Stimulated activated naive CD8-positive, alpha-beta T cell treated with anti-CD3 and anti-CD28 coated beads, Interleukin-15, amount 100 ng/mL, for 72 hours (primary cell): ENCODE data around the gene ANTKMT.
"Not testable (repeated sequence)": the region's sequence is repeated elsewhere in the genome, so short reads cannot be mapped to it uniquely, and the experiment has no call there.

Source experiments
- ATAC-seq: fragments of 150-1000 bp; cut with Tn5 transposase; 2 replicates; pipeline ENCODE4 v1.10.0; 2021; ENCODE audit warnings: mild to moderate bottlenecking, moderate library complexity
- DNase-seq, 2 donors: peaks; one replicate each; pipeline ENCODE4 v3.0.0; 2021 to 2022
- H3K27ac Mint-ChIP-seq, 2 donors: one replicate each; pipeline ENCODE4 v1.8.0; 2022; ENCODE audit warnings: mild to moderate bottlenecking in 2 of 2, mixed read lengths in 2 of 2, moderate library complexity in 2 of 2
- H3K27me3 Mint-ChIP-seq: one replicate; pipeline ENCODE4 v1.8.0; 2022; ENCODE audit warnings: mixed read lengths
- H3K4me1 Mint-ChIP-seq: one replicate; pipeline ENCODE4 v1.8.0; 2022; ENCODE audit warnings: mild to moderate bottlenecking, mixed read lengths
- H3K4me3 Mint-ChIP-seq, 2 donors: one replicate each; pipeline ENCODE4 v1.8.0; 2022; ENCODE audit warnings: mild to moderate bottlenecking in 2 of 2, mixed read lengths in 2 of 2, moderate library complexity in 1 of 2
- H3K9me3 Mint-ChIP-seq, 2 donors: one replicate each; pipeline ENCODE4 v1.8.0; 2022; ENCODE audit warnings: mixed read lengths in 2 of 2

Gene ANTKMT

GRCh38 chr16:733382-734207, 12.6 kb downstream of the ANTKMT start:
- Mint-ChIP-seq H3K27ac (peak overlapping the region in 1 of 2 donors; percentile 27), H3K4me3 (no peak overlapping the region), H3K4me1 (peaks cover 31% of the 10 kb centered on the region), H3K9me3 (no peaks in the 10 kb centered on the region), H3K27me3 (no peaks in the 10 kb centered on the region)
- no peak for DNase-seq
- ATAC-seq: no peak

DNA sequence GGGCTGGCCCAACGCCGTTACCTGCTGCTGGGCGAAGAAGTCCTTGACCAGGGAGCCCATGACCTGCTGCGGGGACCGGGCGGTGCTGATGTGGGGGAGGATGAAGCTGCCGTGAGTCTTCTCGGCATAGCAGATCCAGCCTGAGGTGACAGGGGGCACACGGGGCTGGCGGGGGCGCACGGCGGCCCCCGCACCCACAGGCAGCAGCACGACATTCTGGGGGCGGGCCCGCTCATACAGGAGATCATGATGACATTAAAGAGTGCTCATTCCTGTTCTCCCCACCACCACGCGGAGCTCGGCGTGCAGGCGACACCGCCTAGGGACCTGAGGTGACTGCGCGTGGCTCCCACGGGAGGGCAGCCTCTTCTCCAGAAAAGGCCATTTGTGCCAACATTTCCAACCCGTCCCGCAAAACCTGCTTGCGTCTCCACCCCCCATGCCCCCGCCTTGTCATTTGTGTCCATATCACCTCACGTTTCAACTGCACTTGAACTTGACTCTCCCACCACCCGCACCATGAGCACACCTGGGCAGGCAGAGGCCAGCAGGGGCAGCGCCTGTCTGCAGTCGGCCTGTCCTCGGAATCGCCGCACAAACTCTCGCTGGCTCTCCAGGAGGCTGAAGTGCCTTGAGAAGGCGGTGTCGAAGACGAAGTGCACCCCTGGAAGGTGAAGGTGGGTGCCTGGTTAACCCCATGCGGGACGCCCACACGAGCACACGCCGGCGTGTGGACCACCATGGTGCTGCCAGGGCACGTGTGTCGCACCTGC, 13.4 kb downstream of the ANTKMT start:
- ATAC-seq (no peak), DNase-seq (no peak)
- H3K9me3 Mint-ChIP-seq: no peaks in the 10 kb centered on the region
- no peak overlapping the region for H3K27ac Mint-ChIP-seq
- H3K4me3 Mint-ChIP-seq: no peak overlapping the region
- H3K27me3 Mint-ChIP-seq: no peaks in the 10 kb centered on the region
- peaks cover 34% of the 10 kb centered on the region for H3K4me1 Mint-ChIP-seq

GRCh38 chr16:734981-735881, 14.3 kb downstream of the ANTKMT start:
- Mint-ChIP-seq H3K9me3 (no peaks in the 10 kb centered on the region), H3K27me3 (no peaks in the 10 kb centered on the region), H3K4me3 (peak overlapping the region in 1 of 2 donors; percentile 11), H3K4me1 (peaks cover 42% of the 10 kb centered on the region), H3K27ac (no peak overlapping the region)
- ATAC-seq (no peak), DNase-seq (no peak)

GRCh38 chr16:735982-736453, 15.1 kb downstream of the ANTKMT start:
- Mint-ChIP-seq H3K4me1 (peaks cover 43% of the 10 kb centered on the region), H3K9me3 (no peaks in the 10 kb centered on the region), H3K27me3 (no peaks in the 10 kb centered on the region), H3K27ac (peak overlapping the region; percentile 38 to 59), H3K4me3 (peak overlapping the region; percentile 7 to 55)
- ATAC-seq (peak; percentile 80), DNase-seq (peak; percentile 46 to 71)

DNA sequence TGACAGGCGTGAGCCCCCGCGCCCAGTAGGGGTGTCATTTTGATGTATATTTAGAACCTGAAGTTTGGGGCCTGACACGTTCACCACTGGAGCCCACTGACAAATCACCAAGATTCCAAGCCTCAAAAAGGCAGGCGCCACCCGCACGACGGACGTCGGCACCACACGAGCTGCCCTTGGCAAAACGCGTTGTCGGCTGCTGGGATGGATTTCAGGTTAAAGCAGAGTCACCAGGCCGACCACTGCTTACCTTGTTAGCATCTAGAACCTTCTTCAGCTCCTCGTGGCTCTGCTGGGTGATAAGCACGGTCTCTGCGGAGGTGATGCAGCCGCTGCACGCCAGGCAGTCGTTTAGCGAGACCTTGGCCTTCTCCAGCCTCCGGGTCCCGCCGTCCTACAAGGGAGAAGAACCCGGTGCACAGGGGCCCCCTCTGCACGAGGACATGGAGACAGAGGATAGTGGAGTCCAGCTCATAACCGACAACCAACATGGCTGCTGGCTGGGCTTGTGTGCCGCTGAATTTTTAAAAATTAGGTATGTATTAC, 16.1 kb downstream of the ANTKMT start:
- Mint-ChIP-seq H3K4me3 (no peak overlapping the region), H3K4me1 (peaks cover 43% of the 10 kb centered on the region), H3K27me3 (no peaks in the 10 kb centered on the region), H3K27ac (no peak overlapping the region), H3K9me3 (no peaks in the 10 kb centered on the region)
- ATAC-seq (no peak), DNase-seq (no peak)

DNA sequence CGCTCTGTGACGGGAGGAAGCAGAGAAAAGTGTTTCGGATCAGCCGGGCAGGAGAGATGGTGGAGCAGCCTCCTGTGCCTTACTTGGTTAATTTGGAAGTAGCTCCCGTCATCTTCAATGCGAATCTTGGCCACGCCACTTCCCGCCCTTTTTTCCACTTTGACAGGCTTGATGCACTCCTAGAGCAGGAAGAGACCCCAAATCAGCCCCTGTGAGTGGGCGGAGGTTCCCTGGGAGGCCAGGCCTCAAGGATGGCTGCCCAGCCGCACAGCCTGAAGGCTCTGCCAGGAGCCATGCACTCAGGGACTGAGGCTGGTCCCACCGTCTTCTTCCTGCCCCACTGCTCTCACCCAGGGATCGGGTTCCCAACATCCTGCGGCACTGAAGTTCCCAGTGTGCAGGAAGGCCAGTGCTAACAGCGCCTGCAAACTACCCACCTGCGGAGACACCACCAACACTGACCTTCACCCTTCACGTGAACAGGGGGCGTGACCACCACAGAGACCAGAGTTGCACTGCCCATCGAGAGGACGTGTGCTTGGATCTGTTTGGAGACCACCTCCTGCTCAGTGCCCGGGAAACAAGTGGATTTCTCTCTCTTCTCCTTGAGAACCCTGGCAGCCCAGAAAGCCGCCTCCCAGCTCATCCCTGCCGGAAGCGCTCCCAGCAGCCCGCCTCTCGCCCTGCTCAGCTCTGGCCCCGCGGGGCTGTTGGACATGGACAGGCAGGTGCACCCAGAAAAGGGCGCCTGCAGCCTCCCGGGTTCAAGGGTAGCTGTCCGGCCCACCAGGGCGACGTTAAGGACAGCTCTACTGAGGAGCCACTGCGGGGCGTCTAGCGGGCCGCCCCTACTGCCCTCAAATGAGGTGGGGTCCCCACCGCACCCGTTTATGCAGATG, 18.9 kb downstream of the ANTKMT start:
- H3K4me3 Mint-ChIP-seq: peak overlapping the region; percentile 85 to 87
- DNase-seq (no peak), ATAC-seq (no peak)
- H3K27ac Mint-ChIP-seq: peak overlapping the region in 1 of 2 donors; percentile 94
- no peaks in the 10 kb centered on the region for H3K9me3 Mint-ChIP-seq
- H3K27me3 Mint-ChIP-seq: no peaks in the 10 kb centered on the region
- peaks cover 43% of the 10 kb centered on the region for H3K4me1 Mint-ChIP-seq

DNA sequence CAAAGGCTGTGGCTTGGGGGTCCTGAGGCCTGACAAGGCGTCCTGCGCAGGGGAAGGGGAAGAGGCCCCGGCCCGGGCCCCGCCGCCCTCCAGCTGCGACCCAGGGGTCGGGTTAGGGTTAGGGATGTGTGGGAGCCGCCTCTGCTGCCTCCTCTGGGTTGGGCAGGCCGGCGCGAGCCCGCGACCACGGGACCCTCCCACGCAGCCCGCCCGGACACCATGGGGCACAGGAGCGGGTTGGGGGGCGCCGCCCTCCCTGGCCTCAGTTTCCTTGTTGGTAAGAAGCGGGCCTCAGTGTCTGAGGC, 19.5 kb downstream of the ANTKMT start:
- Mint-ChIP-seq H3K4me3 (peak overlapping the region; percentile 85 to 87), H3K9me3 (no peaks in the 10 kb centered on the region), H3K27me3 (no peaks in the 10 kb centered on the region), H3K27ac (peak overlapping the region in 1 of 2 donors; percentile 94), H3K4me1 (peaks cover 39% of the 10 kb centered on the region)
- no peak for DNase-seq
- peak; percentile 35 for ATAC-seq

GRCh38 chr16:740764-741505, 20.0 kb downstream of the ANTKMT start, which contains the start of gene CIAO3:
Gene CIAO3 (minus strand): TSS chr16:740997. CDS start chr16:740985, 12 bp downstream.
- peak; percentile 85 for ATAC-seq
- peaks cover 33% of the 10 kb centered on the region for H3K4me1 Mint-ChIP-seq
- no peaks in the 10 kb centered on the region for H3K27me3 Mint-ChIP-seq
- peak within 1 kb of the TSS; percentile 85 to 87 for H3K4me3 Mint-ChIP-seq
- H3K27ac Mint-ChIP-seq: peak within 1 kb of the TSS; percentile 52 to 94
- peak; percentile 94 to 97 for DNase-seq
- H3K9me3 Mint-ChIP-seq: no peaks in the 10 kb centered on the region

DNA sequence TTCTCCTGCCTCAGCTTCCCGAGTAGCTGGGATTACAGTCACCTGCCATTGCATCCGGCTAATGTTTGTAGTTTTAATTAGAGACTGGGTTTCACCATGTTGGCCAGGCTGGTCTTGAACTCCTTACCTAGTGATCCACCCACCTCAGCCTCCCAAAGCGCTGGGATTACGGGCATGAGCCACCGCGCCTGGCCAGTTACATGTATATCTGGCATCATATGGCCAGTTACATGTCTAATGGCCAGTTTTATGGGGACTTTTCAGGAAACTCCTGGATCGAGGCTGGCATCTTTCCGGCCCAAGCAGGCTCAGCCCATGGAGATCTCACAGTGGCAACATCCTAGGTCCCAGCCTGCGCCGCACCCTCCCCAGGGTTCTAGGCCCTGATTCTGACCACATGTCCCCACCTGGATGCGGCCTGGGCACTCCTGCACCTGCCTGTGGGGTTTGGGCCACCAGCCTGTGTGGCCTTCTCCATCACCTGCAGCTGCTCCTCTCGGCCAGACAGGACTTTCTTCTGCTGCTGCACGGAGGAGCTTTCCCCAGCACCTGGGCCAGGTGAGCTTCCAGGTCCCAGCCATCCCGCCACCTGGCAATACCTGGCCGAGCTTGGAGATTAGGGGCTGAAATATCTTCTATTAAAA, 21.2 kb downstream of the ANTKMT start:
- Mint-ChIP-seq H3K27me3 (no peaks in the 10 kb centered on the region), H3K9me3 (no peaks in the 10 kb centered on the region), H3K4me3 (peak overlapping the region; percentile 85 to 87), H3K27ac (no peak overlapping the region), H3K4me1 (peaks cover 22% of the 10 kb centered on the region)
- DNase-seq (no peak), ATAC-seq (no peak)

DNA sequence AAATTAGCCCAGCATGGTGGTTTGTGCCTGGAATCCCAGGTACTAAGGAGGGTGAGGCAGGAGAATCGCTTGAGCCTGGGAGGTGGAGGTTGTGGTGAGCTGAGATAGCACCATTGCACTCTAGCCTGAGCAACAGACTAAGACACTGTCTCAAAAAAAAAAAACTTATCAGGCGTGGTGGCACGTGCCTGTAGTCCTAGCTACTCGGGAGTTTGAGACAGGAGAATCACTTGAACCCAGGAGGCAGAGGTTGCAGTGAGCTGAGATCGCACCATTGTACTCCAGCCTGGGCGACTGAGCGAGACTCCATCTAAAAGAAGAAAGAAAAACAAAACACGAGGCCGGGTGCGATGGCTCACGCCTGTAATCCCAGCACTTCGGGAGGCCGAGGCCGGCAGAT, 21.9 kb downstream of the ANTKMT start:
- H3K27ac Mint-ChIP-seq, ATAC-seq, H3K27me3 Mint-ChIP-seq, H3K9me3 Mint-ChIP-seq, H3K4me3 Mint-ChIP-seq, DNase-seq: not testable (repeated sequence)
- peaks cover 16% of the 10 kb centered on the region for H3K4me1 Mint-ChIP-seq

DNA sequence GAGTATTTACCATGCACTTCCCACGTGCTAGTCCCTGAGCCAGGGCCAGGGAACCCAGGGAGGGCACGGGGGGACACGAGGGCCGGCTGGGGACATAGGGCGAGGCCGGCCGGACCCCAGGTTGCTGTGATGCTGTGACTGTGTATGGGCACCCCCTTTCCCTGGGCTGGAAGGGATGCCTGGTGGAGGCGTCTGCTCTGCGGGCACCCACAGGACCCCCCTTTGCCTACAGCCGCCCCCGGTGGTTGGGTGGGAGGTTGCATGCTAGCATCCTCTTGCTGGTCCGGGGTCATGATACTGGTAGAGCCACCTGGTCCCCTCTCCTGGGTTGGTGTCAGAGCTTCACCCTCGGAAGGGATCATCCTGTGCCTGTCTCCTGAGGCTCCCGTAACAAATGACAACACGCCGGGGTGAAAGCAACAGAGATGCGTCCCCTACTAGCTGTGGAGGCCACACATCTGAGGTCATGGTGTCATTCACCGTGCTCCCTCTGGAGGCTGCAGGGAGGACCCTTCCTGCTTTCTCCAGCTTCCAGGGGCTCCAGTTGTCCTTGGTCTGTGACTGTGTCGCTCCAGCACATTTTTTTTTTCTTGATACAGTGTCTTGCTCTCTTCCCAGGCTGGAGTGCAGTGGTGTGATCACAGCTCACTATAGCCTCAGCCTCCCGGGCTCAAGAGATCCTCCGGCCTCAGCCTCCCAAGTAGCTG, 23.0 kb downstream of the ANTKMT start:
- no peak for DNase-seq
- Mint-ChIP-seq H3K27ac (no peak overlapping the region), H3K9me3 (no peaks in the 10 kb centered on the region), H3K27me3 (no peaks in the 10 kb centered on the region), H3K4me1 (peaks cover 14% of the 10 kb centered on the region), H3K4me3 (no peak overlapping the region)
- ATAC-seq: no peak

- H3K27me3 Mint-ChIP-seq: no peaks in the 10 kb centered on the region
- no peak overlapping the region for H3K27ac Mint-ChIP-seq
- no peak for DNase-seq
- no peak overlapping the region for H3K4me3 Mint-ChIP-seq
- no peaks in the 10 kb centered on the region for H3K4me1 Mint-ChIP-seq
- no peak for ATAC-seq
- no peaks in the 10 kb centered on the region for H3K9me3 Mint-ChIP-seq
Measured at GRCh38 chr16:745739-746138, 24.8 kb downstream of the ANTKMT start.

GRCh38 chr16:746637-747036, 25.7 kb downstream of the ANTKMT start:
- Mint-ChIP-seq H3K27ac (no peak overlapping the region), H3K4me3 (no peak overlapping the region), H3K9me3 (no peaks in the 10 kb centered on the region), H3K4me1 (no peaks in the 10 kb centered on the region), H3K27me3 (no peaks in the 10 kb centered on the region)
- ATAC-seq: no peak
- no peak for DNase-seq
